Measurements from ENCODE around the gene RNF225. TPM values are rescaled to one million over a fixed set of nuclear protein-coding genes. Genes with fewer than 3 reads are reported as not detected.
"Not testable (repeated sequence)": the region's sequence is repeated elsewhere in the genome, so short reads cannot be mapped to it uniquely, and the experiment has no call there.

Gene RNF225
- total RNA-seq: not detected
- long read RNA-seq: 0 reads

- intact Hi-C loops (cut with micrococcal nuclease): no loop called here
- DNase-seq (no peak), ATAC-seq (peak; percentile 4)
These were observed at the start of gene RNF225 for GRCh38 chr19:58395220-58395978. RNF225 (plus strand) TSS chr19:58395656; CDS start chr19:58396090, 434 bp downstream.

GRCh38 chr19:58346961-58347929 lies 48.2 kb upstream of the RNF225 start:
- DNase-seq (peak; percentile 81), ATAC-seq (peak; percentile 96)
- intact Hi-C loops (cut with micrococcal nuclease): no loop called here

GRCh38 chr19:58348080-58348479 lies 47.4 kb upstream of the RNF225 start:
- DNase-seq; intact Hi-C loops (cut with micrococcal nuclease); ATAC-seq: not testable (repeated sequence)

GRCh38 chr19:58349590-58349989 lies 45.9 kb upstream of the RNF225 start:
- DNase-seq (no peak), ATAC-seq (no peak)
- intact Hi-C loops (cut with micrococcal nuclease): no loop called here

GRCh38 chr19:58350001-58350861 lies 45.2 kb upstream of the RNF225 start:
- peak; percentile 24 for ATAC-seq
- intact Hi-C loops (cut with micrococcal nuclease): no loop called here
- peak; percentile 39 for DNase-seq

GRCh38 chr19:58350871-58351557 lies 44.4 kb upstream of the RNF225 start:
- no peak for ATAC-seq
- no peak for DNase-seq
- intact Hi-C loops (cut with micrococcal nuclease): no loop called here

- intact Hi-C loops (cut with micrococcal nuclease): no loop called here
- ATAC-seq (no peak), DNase-seq (no peak)
These were observed 43.9 kb upstream of the RNF225 start for GRCh38 chr19:58351558-58351878.

- ATAC-seq (no peak), DNase-seq (no peak)
- intact Hi-C loops (cut with micrococcal nuclease): no loop called here
These were observed 43.3 kb upstream of the RNF225 start for GRCh38 chr19:58351990-58352755.

GRCh38 chr19:58352760-58353671 lies 42.4 kb upstream of the RNF225 start, which contains the start of gene A1BG:
A1BG (minus strand) TSS chr19:58353492; CDS start chr19:58353437, 55 bp downstream.
- ATAC-seq: no peak
- intact Hi-C loops (cut with micrococcal nuclease): no loop called here
- DNase-seq: no peak

GRCh38 chr19:58353717-58354477 lies 41.6 kb upstream of the RNF225 start:
- ATAC-seq (no peak), DNase-seq (no peak)
- intact Hi-C loops (cut with micrococcal nuclease): no loop called here

- DNase-seq: no peak
- no peak for ATAC-seq
These were observed 40.9 kb upstream of the RNF225 start for GRCh38 chr19:58354478-58355030.

GRCh38 chr19:58355215-58355796 lies 40.1 kb upstream of the RNF225 start:
- intact Hi-C loops (cut with micrococcal nuclease): no loop called here
- ATAC-seq: no peak
- DNase-seq: no peak

More at GRCh38 chr19:58354478-58355030, 40.9 kb upstream of the RNF225 start:
- intact Hi-C loops (cut with micrococcal nuclease): no loop called here

GRCh38 chr19:58355908-58356765 lies 39.3 kb upstream of the RNF225 start:
- ATAC-seq: peak; percentile 50

GRCh38 chr19:58356766-58357480 lies 38.5 kb upstream of the RNF225 start:
- ATAC-seq (peak; percentile 14), DNase-seq (peak; percentile 35)
- intact Hi-C loops (cut with micrococcal nuclease): no loop called here

More at GRCh38 chr19:58355908-58356765, 39.3 kb upstream of the RNF225 start:
- intact Hi-C loops (cut with micrococcal nuclease): no loop called here
- DNase-seq: peak; percentile 55

All from left ventricle myocardium superior (tissue), 1 donor.